Measurements from ENCODE around the gene STARD10.
"Not testable (repeated sequence)": the region's sequence is repeated elsewhere in the genome, so short reads cannot be mapped to it uniquely, and the experiment has no call there.

The STARD10 gene

GRCh38 chr11:72793425-72794367 is at the start of gene STARD10:
Gene STARD10 (minus strand): TSS chr11:72794047. CDS start chr11:72781181, 12,866 bp downstream.
- DNase-seq, result peak; percentile 90 to 91

GRCh38 chr11:72842653-72843330 is 48.9 kb upstream of the STARD10 start:
- DNase-seq, result no peak

GRCh38 chr11:72842126-72842525 is 48.3 kb upstream of the STARD10 start:
- no peak for DNase-seq

- DNase-seq, result no peak
Observed at GRCh38 chr11:72841397-72841796, 47.5 kb upstream of the STARD10 start.

GRCh38 chr11:72840780-72841179 is 46.9 kb upstream of the STARD10 start:
- DNase-seq, result no peak

- DNase-seq, result no peak
Observed at GRCh38 chr11:72838691-72839305, 45.0 kb upstream of the STARD10 start.

- no peak for DNase-seq
Observed at GRCh38 chr11:72836111-72836510, 42.3 kb upstream of the STARD10 start.

- DNase-seq, result no peak
Observed at GRCh38 chr11:72834905-72835304, 41.1 kb upstream of the STARD10 start.

- no peak for DNase-seq
Observed at GRCh38 chr11:72833811-72834493, 40.1 kb upstream of the STARD10 start.

GRCh38 chr11:72833083-72833733 is 39.4 kb upstream of the STARD10 start:
- DNase-seq, result no peak

- no peak for DNase-seq
Observed at GRCh38 chr11:72832301-72833082, 38.6 kb upstream of the STARD10 start.

GRCh38 chr11:72831521-72832300 is 37.9 kb upstream of the STARD10 start:
- peak; percentile 38 to 61 for DNase-seq

- DNase-seq, result no peak
Observed at GRCh38 chr11:72829884-72830533, 36.2 kb upstream of the STARD10 start.

GRCh38 chr11:72829178-72829577 is 35.3 kb upstream of the STARD10 start:
- no peak for DNase-seq

- DNase-seq, result no peak
Observed at GRCh38 chr11:72828692-72829101, 34.9 kb upstream of the STARD10 start.

- no peak for DNase-seq
Observed at GRCh38 chr11:72828081-72828567, 34.3 kb upstream of the STARD10 start.

GRCh38 chr11:72827656-72828055 is 33.8 kb upstream of the STARD10 start:
- DNase-seq, result not testable (repeated sequence)

GRCh38 chr11:72826942-72827480 is 33.2 kb upstream of the STARD10 start:
- DNase-seq, result no peak

GRCh38 chr11:72826191-72826941 is 32.5 kb upstream of the STARD10 start:
- DNase-seq, result no peak
